Caco-2 (cell line): ENCODE results near the gene ZMYND8. TPM values are rescaled to one million over a fixed set of nuclear protein-coding genes. Genes with fewer than 3 reads are reported as not detected.

Experiments
- BruUV-seq: library from RNA; stranded (reverse); fragments of 400-500 nt; replicated peaks from 2 replicates; lab custom pipeline; 2021; lab: Mats Ljungman, UMichigan
- CTCF ChIA-PET: fragments of 300-600 bp; sonication (Branson Sonifier 250); formaldehyde crosslinking; loops from one replicate; lab custom pipeline; 2022; ENCODE audit warnings: antibody characterized with exemption; lab: Charles Lee
- POLR2A ChIA-PET: fragments of 300-600 bp; sonication (Branson Sonifier 250); formaldehyde crosslinking; loops from one replicate; lab custom pipeline; 2022; ENCODE audit warnings: antibody characterized with exemption; lab: Charles Lee
- DNase-seq, 2 experiments: peaks; one replicate each; pipeline versions ENCODE4 v3.0.0 to v3.0.0-alpha.2; 2020 to 2022
- H3K27me3 ChIP-seq: replicated peaks from 2 replicates; pipeline ENCODE4 v1.6.0; 2011; ENCODE audit warnings: low read length; ENCODE audit not compliant: control insufficient read depth, insufficient read depth
- H3K36me3 ChIP-seq: 2 replicates; pipeline ENCODE4 v1.5.1; 2011; ENCODE audit warnings: low read length; ENCODE audit not compliant: control insufficient read depth, insufficient read depth
- H3K4me1 ChIP-seq: fragments of 250-450 bp; sonication (Bioruptor Pico); 2 replicates; pipeline ENCODE4 v1.5.1; 2020; ENCODE audit warnings: mild to moderate bottlenecking
- H3K4me3 ChIP-seq: 2 replicates; pipeline ENCODE4 v1.5.1; 2011; ENCODE audit warnings: low read depth, mild to moderate bottlenecking, control low read depth, low read length
- H3K9me3 ChIP-seq: fragments of 250-450 bp; sonication (Bioruptor Pico); 2 replicates; pipeline ENCODE4 v1.5.1; 2020; ENCODE audit warnings: mild to moderate bottlenecking, moderate library complexity
- H3K27ac Mint-ChIP-seq: one replicate; pipeline ENCODE4 v1.8.0; 2022; ENCODE audit warnings: mixed read lengths; ENCODE audit not compliant: unreplicated experiment
- H3K27me3 Mint-ChIP-seq: one replicate; pipeline ENCODE4 v1.8.0; 2022; ENCODE audit warnings: mixed read lengths; ENCODE audit not compliant: insufficient read depth, unreplicated experiment
- H3K36me3 Mint-ChIP-seq: one replicate; pipeline ENCODE4 v1.8.0; 2022; ENCODE audit warnings: mild to moderate bottlenecking, mixed read lengths; ENCODE audit not compliant: insufficient read depth, unreplicated experiment
- H3K4me1 Mint-ChIP-seq: one replicate; pipeline ENCODE4 v1.8.0; 2022; ENCODE audit warnings: low read depth, mixed read lengths; ENCODE audit not compliant: unreplicated experiment
- H3K4me3 Mint-ChIP-seq: one replicate; pipeline ENCODE4 v1.8.0; 2022; ENCODE audit warnings: mild to moderate bottlenecking, moderate library complexity, mixed read lengths; ENCODE audit not compliant: unreplicated experiment
- H3K9me3 Mint-ChIP-seq: one replicate; pipeline ENCODE4 v1.8.0; 2022; ENCODE audit warnings: mixed read lengths; ENCODE audit not compliant: unreplicated experiment
- intact Hi-C: fragments of 100-400 bp; cut with micrococcal nuclease; formaldehyde crosslinking; loops from one replicate; pipeline ENCODE4 v1.10.0; 2022; ENCODE audit not compliant: unreplicated experiment
- total RNA-seq: library from RNA; stranded (reverse); gene quantifications from 2 replicates; pipeline ENCODE4 v1.2.3, GENCODE V29; 2022
- TF ChIP-seq, protein P1 (sequence below), 2 experiments: fragments of 200-600 bp in 1 of 2; IDR thresholded peaks; 1 replicate in 1 of 2; 2 replicates in 1 of 2; pipeline versions ENCODE4 v1.5.1 to v1.8.0; 2011 to 2022; ENCODE audit warnings: antibody characterized with exemption in 1 of 2, control low read depth in 1 of 2, inconsistent platforms in 1 of 2, low read depth in 1 of 2, low read length in 1 of 2, mild to moderate bottlenecking in 1 of 2, moderate library complexity in 1 of 2; ENCODE audit not compliant: insufficient read depth in 1 of 2, severe bottlenecking in 1 of 2, unreplicated experiment in 1 of 2

The ZMYND8 gene
- total RNA-seq, 1 experiment from 2014 or later = 194 TPM

DNA sequence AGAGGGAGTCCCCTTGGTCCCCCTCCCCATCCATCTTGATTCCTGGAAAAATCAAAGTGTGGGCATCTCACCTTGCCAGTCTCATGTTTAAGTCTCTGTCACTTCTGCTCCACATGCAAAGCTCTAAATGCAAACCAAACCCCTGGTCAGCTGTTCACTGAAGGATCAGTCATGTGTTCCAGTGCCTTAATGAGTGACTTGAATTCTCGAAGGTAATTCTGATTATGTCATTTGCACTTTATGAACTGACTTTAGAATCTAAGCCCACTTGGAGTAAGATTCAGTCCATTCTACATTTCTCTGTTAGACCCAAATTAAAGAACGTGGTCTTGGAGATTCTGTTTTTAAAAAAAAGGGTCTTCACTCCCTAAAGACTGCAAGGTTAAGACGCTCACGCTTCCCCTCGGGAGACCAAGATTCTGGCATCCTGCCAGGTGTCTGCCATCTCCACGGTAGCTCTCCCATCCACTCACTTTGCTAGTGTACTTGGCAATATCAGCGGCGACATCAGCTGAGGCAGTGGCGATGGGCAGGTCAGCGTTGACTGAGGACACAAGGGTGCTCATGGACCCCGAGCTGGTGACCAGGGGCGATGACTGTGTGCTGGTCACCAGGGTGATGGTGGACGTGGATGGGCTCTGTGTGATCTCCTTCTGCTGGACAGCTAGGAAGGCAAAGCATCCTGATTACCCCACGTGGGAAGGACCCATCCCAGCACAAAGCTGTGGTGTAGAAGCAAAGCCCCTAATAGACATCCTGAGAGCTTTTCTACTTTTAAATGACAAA is 120.5 kb downstream of the ZMYND8 start:
- TF ChIP-seq, protein P1, sequence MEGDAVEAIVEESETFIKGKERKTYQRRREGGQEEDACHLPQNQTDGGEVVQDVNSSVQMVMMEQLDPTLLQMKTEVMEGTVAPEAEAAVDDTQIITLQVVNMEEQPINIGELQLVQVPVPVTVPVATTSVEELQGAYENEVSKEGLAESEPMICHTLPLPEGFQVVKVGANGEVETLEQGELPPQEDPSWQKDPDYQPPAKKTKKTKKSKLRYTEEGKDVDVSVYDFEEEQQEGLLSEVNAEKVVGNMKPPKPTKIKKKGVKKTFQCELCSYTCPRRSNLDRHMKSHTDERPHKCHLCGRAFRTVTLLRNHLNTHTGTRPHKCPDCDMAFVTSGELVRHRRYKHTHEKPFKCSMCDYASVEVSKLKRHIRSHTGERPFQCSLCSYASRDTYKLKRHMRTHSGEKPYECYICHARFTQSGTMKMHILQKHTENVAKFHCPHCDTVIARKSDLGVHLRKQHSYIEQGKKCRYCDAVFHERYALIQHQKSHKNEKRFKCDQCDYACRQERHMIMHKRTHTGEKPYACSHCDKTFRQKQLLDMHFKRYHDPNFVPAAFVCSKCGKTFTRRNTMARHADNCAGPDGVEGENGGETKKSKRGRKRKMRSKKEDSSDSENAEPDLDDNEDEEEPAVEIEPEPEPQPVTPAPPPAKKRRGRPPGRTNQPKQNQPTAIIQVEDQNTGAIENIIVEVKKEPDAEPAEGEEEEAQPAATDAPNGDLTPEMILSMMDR (IDR thresholded peaks at IDR 0.05; ENCODE audit: insufficient read depth in 1 of 2, low read depth in 1 of 2, low read length in 1 of 2, severe bottlenecking in 1 of 2, unreplicated experiment in 1 of 2) = no peak
- H3K4me1 Mint-ChIP-seq = peaks cover 6% of the 10 kb centered on the region
- Histone ChIP-seq H3K4me3 (no peak overlapping the region), H3K36me3 (peaks cover 33% of the 10 kb centered on the region), H3K9me3 (no peaks in the 10 kb centered on the region), H3K4me1 (0 out of 2 replicates have a peak, but pooled peaks cover 4% of the 10 kb centered on the region), H3K27me3 (no peaks in the 10 kb centered on the region)
- H3K27me3 Mint-ChIP-seq = no peaks in the 10 kb centered on the region
- ChIA-PET CTCF (interaction anchor here (2.0 kb wide), 1 partner anchor 148 kb away, joined by 7 read pairs; no protein-coding TSS in a partner anchor), POLR2A (no interaction called here)
- intact Hi-C loops = no loop called here
- H3K36me3 Mint-ChIP-seq = peaks cover 99% of the 10 kb centered on the region
- no peak overlapping the region for H3K27ac Mint-ChIP-seq
- no peak for DNase-seq
- H3K9me3 Mint-ChIP-seq = no peaks in the 10 kb centered on the region
- H3K4me3 Mint-ChIP-seq = no peak overlapping the region
- no TSS peak for BruUV-seq

DNA sequence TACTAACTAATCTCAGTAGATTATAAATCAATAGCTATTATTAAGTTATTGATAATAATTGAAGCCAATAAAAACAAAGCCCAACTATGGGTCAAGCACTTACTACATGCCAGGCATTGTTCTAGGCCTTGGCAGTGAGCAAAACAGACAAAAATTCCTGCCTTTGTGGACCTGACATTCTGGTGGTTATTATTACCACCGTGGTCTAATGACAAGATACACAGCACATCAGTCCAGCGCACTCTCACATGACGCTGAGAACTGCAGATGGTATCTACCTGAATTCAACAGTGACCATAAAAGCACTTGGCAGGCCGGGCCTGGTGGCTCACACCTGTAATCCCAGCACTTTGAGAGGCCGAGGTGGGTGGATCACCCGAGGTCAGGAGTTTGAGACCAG is 121.4 kb downstream of the ZMYND8 start:
- Mint-ChIP-seq H3K36me3 (peaks cover 99% of the 10 kb centered on the region), H3K4me1 (peaks cover 6% of the 10 kb centered on the region), H3K4me3 (no peak overlapping the region), H3K27me3 (no peaks in the 10 kb centered on the region), H3K27ac (no peak overlapping the region), H3K9me3 (no peaks in the 10 kb centered on the region)
- H3K36me3 ChIP-seq = peaks cover 31% of the 10 kb centered on the region
- CTCF ChIA-PET = no interaction called here
- no peak for DNase-seq
- no peaks in the 10 kb centered on the region for H3K27me3 ChIP-seq
- BruUV-seq = no TSS peak
- POLR2A ChIA-PET = no interaction called here
- H3K9me3 ChIP-seq = no peaks in the 10 kb centered on the region
- TF ChIP-seq, protein P1 (IDR thresholded peaks at IDR 0.05; ENCODE audit: insufficient read depth in 1 of 2, low read depth in 1 of 2, low read length in 1 of 2, severe bottlenecking in 1 of 2, unreplicated experiment in 1 of 2) = no peak
- intact Hi-C loops = no loop called here
- H3K4me3 ChIP-seq = no peak overlapping the region
- H3K4me1 ChIP-seq = 0 out of 2 replicates have a peak, but pooled peaks cover 4% of the 10 kb centered on the region

- Mint-ChIP-seq H3K9me3 (no peaks in the 10 kb centered on the region), H3K4me1 (peaks cover 6% of the 10 kb centered on the region), H3K4me3 (no peak overlapping the region), H3K27me3 (no peaks in the 10 kb centered on the region), H3K27ac (peak overlapping the region; percentile 41), H3K36me3 (peaks cover 99% of the 10 kb centered on the region)
- ChIA-PET CTCF (interaction anchor here (0.6 to 1.8 kb wide), 2 partner anchors 33 to 150 kb away, joined by 3 to 6 read pairs; no protein-coding TSS in a partner anchor), POLR2A (no interaction called here)
- TF ChIP-seq, protein P1 (IDR thresholded peaks at IDR 0.05; ENCODE audit: insufficient read depth in 1 of 2, low read depth in 1 of 2, low read length in 1 of 2, severe bottlenecking in 1 of 2, unreplicated experiment in 1 of 2) = no peak
- Histone ChIP-seq H3K4me3 (no peak overlapping the region), H3K4me1 (0 out of 2 replicates have a peak, but pooled peaks cover 4% of the 10 kb centered on the region), H3K27me3 (no peaks in the 10 kb centered on the region), H3K9me3 (no peaks in the 10 kb centered on the region), H3K36me3 (peaks cover 34% of the 10 kb centered on the region)
- intact Hi-C loops = no loop called here
- no TSS peak for BruUV-seq
- no peak for DNase-seq
Observed at GRCh38 chr20:47233333-47234188, 122.9 kb downstream of the ZMYND8 start.
